C4-2B (cell line): Measurements from ENCODE around the gene SLC9A1.

Experiments used
- H3K27ac ChIP-seq: fragments of 450-650 bp; 2 replicates; pipeline ENCODE4 v1.5.1; 2017
- CTCF ChIP-seq: fragments of 450-650 bp; conservative IDR thresholded peaks from 2 replicates; pipeline ENCODE4 v1.5.1; 2017; ENCODE audit warnings: mild to moderate bottlenecking
- ZFX ChIP-seq: fragments of 450-650 bp; IDR thresholded peaks from 2 replicates; pipeline ENCODE4 v1.6.1; 2017

SLC9A1 gene

GRCh38 chr1:27111626-27112573, 43.0 kb downstream of the SLC9A1 start:
- TF ChIP-seq CTCF, result no peak
- no peak for TF ChIP-seq ZFX
- H3K27ac ChIP-seq, result peak overlapping the region; percentile 7; the same call in 1 of the 2 replicates

GRCh38 chr1:27109103-27109822, 45.7 kb downstream of the SLC9A1 start:
- H3K27ac ChIP-seq, result no peak overlapping the region
- TF ChIP-seq ZFX (no peak), CTCF (no peak; the same call in 1 of the 2 replicates)

GRCh38 chr1:27108588-27108987, 46.3 kb downstream of the SLC9A1 start:
- TF ChIP-seq ZFX (no peak), CTCF (no peak)
- no peak overlapping the region for H3K27ac ChIP-seq

GRCh38 chr1:27106561-27107323, 48.2 kb downstream of the SLC9A1 start:
- TF ChIP-seq CTCF (no peak), ZFX (no peak)

GRCh38 chr1:27105018-27105417, 49.9 kb downstream of the SLC9A1 start:
- no peak for TF ChIP-seq CTCF
- 0 out of 2 replicates have a peak, but pooled peaks have one; percentile 11 for TF ChIP-seq ZFX
- H3K27ac ChIP-seq, result no peak overlapping the region

More at GRCh38 chr1:27106561-27107323, 48.2 kb downstream of the SLC9A1 start:
- no peak overlapping the region for H3K27ac ChIP-seq

- TF ChIP-seq ZFX, result no peak
- no peak for TF ChIP-seq CTCF
Observed at GRCh38 chr1:27103498-27103897, 51.4 kb downstream of the SLC9A1 start.

More at GRCh38 chr1:27103498-27103897, 51.4 kb downstream of the SLC9A1 start:
- no peak overlapping the region for H3K27ac ChIP-seq
